AG04450 (cell line): ENCODE results near the gene BDP1. TPM values are rescaled to one million over a fixed set of nuclear protein-coding genes. Genes with fewer than 3 reads are reported as not detected.

ENCODE experiments used
- CTCF ChIA-PET: fragments of 300-600, 350-600 bp; formaldehyde crosslinking; extraction: SDS; loops from one replicate; lab custom pipeline; 2022; ENCODE audit warnings: antibody characterized with exemption, inconsistent platforms; lab: Charles Lee
- POLR2A ChIA-PET: fragments of 350-600 bp; formaldehyde crosslinking; extraction: SDS; loops from one replicate; lab custom pipeline; 2021; ENCODE audit warnings: antibody characterized with exemption, inconsistent platforms; lab: Yijun Ruan, JAX
- DNase-seq: peaks from one replicate; pipeline ENCODE4 v3.0.0-alpha.2; 2011; ENCODE audit warnings: low read depth, low spot score
- H3K27ac ChIP-seq: one replicate; pipeline ENCODE4 v1.5.1; 2012; ENCODE audit warnings: low read depth, low read length, control low read depth
- H3K27me3 ChIP-seq: one replicate; pipeline ENCODE4 v1.6.0; 2012; ENCODE audit warnings: low read length; ENCODE audit not compliant: control insufficient read depth, insufficient read depth
- H3K4me3 ChIP-seq: 2 replicates; pipeline ENCODE4 v1.5.1; 2011; ENCODE audit warnings: mild to moderate bottlenecking, low read depth, low read length, control low read depth
- H3K9me3 ChIP-seq: 2 replicates; pipeline ENCODE4 v1.5.1; 2012; ENCODE audit warnings: low read length; ENCODE audit not compliant: control insufficient read depth, insufficient read depth
- polyA plus RNA-seq: library from polyadenylated mRNA; depleted of rRNA; stranded (reverse); fragments of >200 nt; gene quantifications from 2 replicates; pipeline ENCODE4 v1.2.3, GENCODE V29; 2011
- TF ChIP-seq, protein P1 (sequence below): IDR thresholded peaks from 2 replicates; pipeline ENCODE4 v1.5.1; 2011; ENCODE audit warnings: low read depth, low read length, control low read depth, inconsistent platforms

The BDP1 gene
- polyA plus RNA-seq, 1 experiment = 14.4 TPM

DNA sequence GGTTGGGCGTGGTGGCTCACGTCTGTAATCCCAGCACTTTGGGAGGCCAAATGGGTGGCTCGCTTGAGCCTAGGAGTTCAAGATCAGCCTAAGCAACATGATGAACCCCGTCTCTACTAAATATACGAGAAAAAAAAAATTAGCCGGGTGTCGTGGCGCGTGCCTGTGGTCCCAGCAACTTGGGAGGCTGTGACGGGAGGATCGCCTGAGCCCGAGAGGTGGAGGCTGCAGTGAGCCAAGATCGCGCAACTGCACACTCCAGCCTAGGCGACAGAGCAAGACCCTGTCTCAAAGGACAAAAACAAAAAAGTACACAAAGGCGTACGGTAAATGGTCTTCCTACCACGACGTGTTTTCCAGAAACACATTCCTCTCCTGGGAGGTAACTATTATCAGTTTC is 538 bp upstream of the BDP1 start:
- H3K27ac ChIP-seq = no peak overlapping the region
- TF ChIP-seq, protein P1, sequence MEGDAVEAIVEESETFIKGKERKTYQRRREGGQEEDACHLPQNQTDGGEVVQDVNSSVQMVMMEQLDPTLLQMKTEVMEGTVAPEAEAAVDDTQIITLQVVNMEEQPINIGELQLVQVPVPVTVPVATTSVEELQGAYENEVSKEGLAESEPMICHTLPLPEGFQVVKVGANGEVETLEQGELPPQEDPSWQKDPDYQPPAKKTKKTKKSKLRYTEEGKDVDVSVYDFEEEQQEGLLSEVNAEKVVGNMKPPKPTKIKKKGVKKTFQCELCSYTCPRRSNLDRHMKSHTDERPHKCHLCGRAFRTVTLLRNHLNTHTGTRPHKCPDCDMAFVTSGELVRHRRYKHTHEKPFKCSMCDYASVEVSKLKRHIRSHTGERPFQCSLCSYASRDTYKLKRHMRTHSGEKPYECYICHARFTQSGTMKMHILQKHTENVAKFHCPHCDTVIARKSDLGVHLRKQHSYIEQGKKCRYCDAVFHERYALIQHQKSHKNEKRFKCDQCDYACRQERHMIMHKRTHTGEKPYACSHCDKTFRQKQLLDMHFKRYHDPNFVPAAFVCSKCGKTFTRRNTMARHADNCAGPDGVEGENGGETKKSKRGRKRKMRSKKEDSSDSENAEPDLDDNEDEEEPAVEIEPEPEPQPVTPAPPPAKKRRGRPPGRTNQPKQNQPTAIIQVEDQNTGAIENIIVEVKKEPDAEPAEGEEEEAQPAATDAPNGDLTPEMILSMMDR = no peak

DNA sequence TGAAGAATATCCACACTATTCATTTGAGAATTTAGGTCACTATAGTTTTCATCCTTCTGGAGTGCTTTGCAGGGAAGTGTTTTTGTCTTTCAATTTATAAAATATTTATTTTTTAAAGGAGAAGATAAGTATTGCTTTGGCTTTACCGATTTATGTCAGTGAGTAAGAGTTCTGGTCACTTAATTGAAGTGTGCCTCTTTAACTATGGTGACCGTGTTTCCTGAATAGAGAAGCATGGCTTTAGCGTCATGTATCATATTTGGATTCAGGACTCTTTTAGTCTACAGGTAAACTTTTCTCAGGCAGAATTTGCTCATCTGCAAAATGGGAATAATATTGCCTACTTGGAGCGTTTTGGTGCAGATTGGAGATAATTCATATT is 902 bp downstream of the BDP1 start:
- no peaks in the 10 kb centered on the region for H3K27me3 ChIP-seq
- TF ChIP-seq, protein P1 = no peak
- H3K4me3 ChIP-seq = peak overlapping the region; percentile 91
- DNase-seq = no peak
- ChIA-PET POLR2A (no interaction called here), CTCF (no interaction called here)
- no peak overlapping the region for H3K27ac ChIP-seq
- no peaks in the 10 kb centered on the region; the same call in 1 of the 2 replicates for H3K9me3 ChIP-seq

More for the DNA sequence above, 538 bp upstream of the BDP1 start:
- ChIA-PET CTCF (interaction anchor here (1.0 to 1.2 kb wide), 2 partner anchors 20 to 146 kb away, joined by 3 to 4 read pairs; no protein-coding TSS in a partner anchor), POLR2A (interaction anchor here (0.7 kb wide), 1 partner anchor 101 kb away, joined by 3 read pairs; no protein-coding TSS in a partner anchor)
- DNase-seq = no peak
- H3K9me3 ChIP-seq = no peaks in the 10 kb centered on the region; the same call in 1 of the 2 replicates
- H3K27me3 ChIP-seq = peaks cover 5% of the 10 kb centered on the region
- H3K4me3 ChIP-seq = peak overlapping the region; percentile 91; the same call in 1 of the 2 replicates

DNA sequence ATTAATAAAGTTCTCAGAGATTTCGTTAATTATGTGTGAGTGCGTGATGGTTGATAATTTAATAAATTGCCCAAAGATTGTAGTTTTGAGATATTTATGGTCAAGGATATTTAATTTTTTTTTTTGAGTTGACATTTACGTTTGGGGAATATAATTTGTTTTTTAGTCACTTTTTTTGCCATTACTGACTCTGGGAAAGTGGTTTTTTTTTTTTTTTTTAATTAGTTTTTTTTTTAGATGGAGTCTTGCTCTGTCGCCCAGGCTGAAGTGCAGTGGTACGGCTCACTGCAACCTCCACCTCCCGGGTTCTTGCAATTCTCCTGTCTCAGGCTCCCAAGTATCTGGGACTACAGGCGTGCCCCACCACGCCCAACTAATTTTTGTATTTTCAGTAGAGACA is 1.7 kb downstream of the BDP1 start:
- no peak for DNase-seq
- no peaks in the 10 kb centered on the region for H3K27me3 ChIP-seq
- ChIA-PET CTCF (no interaction called here), POLR2A (no interaction called here)
- no peaks in the 10 kb centered on the region; the same call in 1 of the 2 replicates for H3K9me3 ChIP-seq
- peak overlapping the region; percentile 91 for H3K4me3 ChIP-seq
- TF ChIP-seq, protein P1 = no peak
- no peak overlapping the region for H3K27ac ChIP-seq

DNA sequence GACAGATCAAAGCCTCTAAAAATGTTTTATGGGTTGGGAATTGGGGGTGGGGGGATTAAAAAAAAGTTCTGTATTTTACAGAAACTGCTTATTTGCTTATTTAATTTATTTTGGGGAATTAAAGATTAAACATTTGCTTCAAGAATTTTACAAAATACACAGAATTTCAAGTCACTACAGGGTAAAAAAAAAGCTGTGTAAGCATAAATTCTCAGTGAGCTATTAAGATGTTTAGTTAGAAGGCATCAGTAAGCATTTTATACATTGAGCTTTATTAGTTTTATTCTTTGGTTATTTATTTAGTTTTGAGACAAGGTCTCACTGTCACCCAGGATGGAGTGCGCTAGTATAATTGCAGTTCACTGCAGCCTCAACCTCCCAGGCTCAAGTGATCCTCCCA is 5.2 kb downstream of the BDP1 start:
- ChIA-PET POLR2A (interaction anchor here (0.6 kb wide), 1 partner anchor 9 kb away, joined by 5 read pairs; no protein-coding TSS in a partner anchor), CTCF (interaction anchor here (0.6 to 2.9 kb wide), 2 partner anchors 15 to 314 kb away, joined by 6 to 11 read pairs; no protein-coding TSS in a partner anchor)
- Histone ChIP-seq H3K27ac (no peak overlapping the region), H3K9me3 (no peaks in the 10 kb centered on the region), H3K4me3 (no peak overlapping the region), H3K27me3 (no peaks in the 10 kb centered on the region)
- TF ChIP-seq, protein P1 = no peak
- DNase-seq = no peak

DNA sequence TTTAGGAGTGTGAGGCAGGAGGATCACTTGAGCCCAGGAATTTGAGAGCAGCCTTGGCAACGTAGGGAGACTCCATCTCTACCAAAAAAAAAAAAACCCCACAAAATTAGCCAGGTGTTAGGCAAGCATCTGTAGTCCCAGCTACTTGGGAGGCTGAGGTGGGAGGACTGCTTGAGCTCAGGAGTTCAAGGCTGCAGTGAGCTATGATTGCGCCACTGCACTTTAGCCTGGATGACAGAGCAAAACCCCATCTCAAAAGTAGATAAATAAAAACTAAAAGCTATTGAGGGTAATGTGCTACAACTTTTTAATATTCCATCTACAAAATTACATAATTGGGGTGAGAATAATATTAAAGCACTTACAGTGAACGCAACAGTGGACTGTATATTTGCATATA is 5.9 kb downstream of the BDP1 start:
- DNase-seq = no peak
- TF ChIP-seq, protein P1 = no peak
- ChIA-PET CTCF (interaction anchor here (2.9 kb wide), 1 partner anchor 14 kb away, joined by 11 read pairs; no protein-coding TSS in a partner anchor), POLR2A (no interaction called here)
- no peak overlapping the region for H3K27ac ChIP-seq
- no peaks in the 10 kb centered on the region for H3K9me3 ChIP-seq
- H3K27me3 ChIP-seq = no peaks in the 10 kb centered on the region
- H3K4me3 ChIP-seq = no peak overlapping the region
